Left ventricle myocardium inferior (tissue), 1 donor: ENCODE data around the gene EID3. TPM values are rescaled to one million over a fixed set of nuclear protein-coding genes. Genes with fewer than 3 reads are reported as not detected.

Experiments used
- DNase-seq: peaks from one replicate; pipeline ENCODE4 v3.0.0-alpha.2; 2020
- H3K27ac ChIP-seq: fragments of 200-600 bp; replicated peaks from 2 replicates; pipeline ENCODE4 v1.8.0; 2021
- H3K27me3 ChIP-seq: fragments of 200-600 bp; 2 replicates; pipeline ENCODE4 v1.8.0; 2021; ENCODE audit warnings: low read depth
- H3K36me3 ChIP-seq: fragments of 200-600 bp; 2 replicates; pipeline ENCODE4 v1.8.0; 2021
- H3K4me1 ChIP-seq: fragments of 200-600 bp; 2 replicates; pipeline ENCODE4 v1.8.0; 2021
- H3K4me3 ChIP-seq: fragments of 200-600 bp; 2 replicates; pipeline ENCODE4 v1.8.0; 2021; ENCODE audit warnings: mild to moderate bottlenecking, moderate library complexity
- H3K9me3 ChIP-seq: fragments of 200-600 bp; replicated peaks from 2 replicates; pipeline ENCODE4 v1.8.0; 2021
- intact Hi-C: fragments of 100-400 bp; cut with micrococcal nuclease; formaldehyde crosslinking; loops from one replicate; pipeline ENCODE4 v1.11.0; 2022
- total RNA-seq: library from RNA; stranded (reverse); fragmentation: NEBNext Ultra II Directional; extraction: Animal tissue kit (Norgen Biotek cat#: 25700); gene quantifications from one replicate; pipeline ENCODE4 v1.2.1, GENCODE V29; 2021
- TF ChIP-seq, protein P1 (sequence below): fragments of 200-600 bp; IDR thresholded peaks from 2 replicates; pipeline ENCODE4 v1.8.0; 2021; ENCODE audit warnings: antibody characterized with exemption, mild to moderate bottlenecking, borderline replicate concordance
- donor health status: DM: no; HTN: yes; CAD: no; lungs with severe emphysema.

Gene EID3
- total RNA-seq, 1 donor from 2014 or later: 0.60 TPM

DNA sequence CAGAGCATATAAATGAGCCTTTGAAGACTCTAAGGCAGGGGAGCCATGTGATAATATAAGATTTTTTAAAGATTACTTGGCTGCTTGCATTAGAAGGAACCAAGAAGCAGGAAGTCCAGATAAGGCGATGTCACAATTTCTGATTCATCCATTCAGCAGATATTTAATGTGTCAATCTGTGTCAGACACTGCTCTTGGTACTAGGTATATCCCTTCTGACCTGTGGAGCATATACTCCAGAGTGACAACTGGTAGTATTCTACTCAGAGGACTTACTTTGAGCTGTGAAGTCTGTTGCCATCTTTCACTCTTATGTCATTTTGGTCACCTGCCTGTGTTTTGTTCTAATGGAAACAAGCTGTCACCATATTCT is 10.7 kb downstream of the EID3 start:
- no peak for DNase-seq
- TF ChIP-seq, protein P1, sequence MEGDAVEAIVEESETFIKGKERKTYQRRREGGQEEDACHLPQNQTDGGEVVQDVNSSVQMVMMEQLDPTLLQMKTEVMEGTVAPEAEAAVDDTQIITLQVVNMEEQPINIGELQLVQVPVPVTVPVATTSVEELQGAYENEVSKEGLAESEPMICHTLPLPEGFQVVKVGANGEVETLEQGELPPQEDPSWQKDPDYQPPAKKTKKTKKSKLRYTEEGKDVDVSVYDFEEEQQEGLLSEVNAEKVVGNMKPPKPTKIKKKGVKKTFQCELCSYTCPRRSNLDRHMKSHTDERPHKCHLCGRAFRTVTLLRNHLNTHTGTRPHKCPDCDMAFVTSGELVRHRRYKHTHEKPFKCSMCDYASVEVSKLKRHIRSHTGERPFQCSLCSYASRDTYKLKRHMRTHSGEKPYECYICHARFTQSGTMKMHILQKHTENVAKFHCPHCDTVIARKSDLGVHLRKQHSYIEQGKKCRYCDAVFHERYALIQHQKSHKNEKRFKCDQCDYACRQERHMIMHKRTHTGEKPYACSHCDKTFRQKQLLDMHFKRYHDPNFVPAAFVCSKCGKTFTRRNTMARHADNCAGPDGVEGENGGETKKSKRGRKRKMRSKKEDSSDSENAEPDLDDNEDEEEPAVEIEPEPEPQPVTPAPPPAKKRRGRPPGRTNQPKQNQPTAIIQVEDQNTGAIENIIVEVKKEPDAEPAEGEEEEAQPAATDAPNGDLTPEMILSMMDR: no peak
- Histone ChIP-seq H3K27me3 (no peaks in the 10 kb centered on the region), H3K4me3 (no peak overlapping the region), H3K4me1 (peaks cover 11% of the 10 kb centered on the region), H3K36me3 (peaks cover 84% of the 10 kb centered on the region), H3K27ac (no peak overlapping the region), H3K9me3 (no peaks in the 10 kb centered on the region)
- intact Hi-C loops: no loop called here

DNA sequence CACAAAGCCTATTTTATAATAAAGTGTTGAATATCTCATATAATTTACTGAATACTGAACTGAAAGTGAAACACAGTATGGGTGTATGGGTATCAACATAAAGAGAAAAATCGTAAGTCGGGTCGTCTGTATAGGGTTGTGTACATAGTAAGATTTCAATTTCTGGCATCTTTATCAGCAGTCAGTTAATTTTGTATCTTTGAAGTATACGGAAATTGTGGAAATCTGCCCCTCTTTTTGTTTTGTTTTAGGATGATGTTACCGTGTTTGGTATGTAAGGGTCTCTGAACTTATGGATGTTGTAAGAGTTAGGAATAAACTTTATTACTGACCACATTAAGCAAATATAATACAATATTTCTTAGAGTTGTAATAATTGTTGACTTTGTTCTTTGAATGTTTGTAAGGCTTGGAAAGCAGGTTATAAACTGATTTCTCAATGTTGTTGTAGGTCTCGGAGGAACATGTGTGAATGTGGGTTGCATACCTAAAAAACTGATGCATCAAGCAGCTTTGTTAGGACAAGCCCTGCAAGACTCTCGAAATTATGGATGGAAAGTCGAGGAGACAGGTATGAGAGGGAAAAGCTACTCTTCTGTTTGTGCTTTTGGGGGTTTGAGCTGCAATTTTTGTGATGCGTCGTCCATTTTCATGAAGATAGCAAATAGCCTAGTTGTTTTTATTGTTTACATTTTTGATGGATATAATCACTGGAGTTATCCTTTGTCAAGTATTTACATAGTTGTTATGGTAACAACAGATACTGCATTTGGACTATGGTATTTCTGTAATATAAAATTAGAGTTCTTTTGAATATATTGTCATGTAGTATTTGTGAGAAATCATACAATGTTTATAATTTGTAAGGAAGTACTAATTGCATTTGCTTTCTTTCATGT is 12.0 kb downstream of the EID3 start:
- Histone ChIP-seq H3K36me3 (peaks cover 98% of the 10 kb centered on the region), H3K4me3 (no peak overlapping the region), H3K27ac (no peak overlapping the region), H3K27me3 (no peaks in the 10 kb centered on the region), H3K9me3 (no peaks in the 10 kb centered on the region), H3K4me1 (peaks cover 11% of the 10 kb centered on the region)
- DNase-seq: no peak
- TF ChIP-seq, protein P1: no peak
- intact Hi-C loops: no loop called here

DNA sequence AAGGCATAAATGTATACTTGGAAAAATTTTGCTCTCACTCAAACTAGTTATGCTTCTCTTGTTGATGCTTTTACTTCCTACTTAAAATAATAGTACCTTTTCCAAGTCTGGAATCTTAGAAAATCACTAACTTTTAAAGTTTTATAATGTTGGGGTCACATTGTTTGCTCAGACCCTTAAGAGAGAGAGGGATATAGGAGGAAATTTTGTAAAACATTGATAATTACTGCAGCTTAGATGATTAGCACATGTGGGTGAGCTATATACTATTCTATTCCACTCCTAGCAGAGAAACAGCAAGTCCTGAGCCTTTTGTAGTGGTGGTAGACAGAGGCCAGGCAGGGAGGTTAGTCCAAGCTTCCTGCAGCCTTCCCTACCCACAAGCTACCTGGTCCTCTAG is 13.4 kb downstream of the EID3 start:
- H3K27ac ChIP-seq: no peak overlapping the region
- no peak overlapping the region for H3K4me3 ChIP-seq
- H3K36me3 ChIP-seq: peaks cover 100% of the 10 kb centered on the region
- DNase-seq: no peak
- no peaks in the 10 kb centered on the region for H3K27me3 ChIP-seq
- peaks cover 4% of the 10 kb centered on the region for H3K4me1 ChIP-seq
- intact Hi-C loops: no loop called here
- TF ChIP-seq, protein P1: no peak
- H3K9me3 ChIP-seq: no peaks in the 10 kb centered on the region

DNA sequence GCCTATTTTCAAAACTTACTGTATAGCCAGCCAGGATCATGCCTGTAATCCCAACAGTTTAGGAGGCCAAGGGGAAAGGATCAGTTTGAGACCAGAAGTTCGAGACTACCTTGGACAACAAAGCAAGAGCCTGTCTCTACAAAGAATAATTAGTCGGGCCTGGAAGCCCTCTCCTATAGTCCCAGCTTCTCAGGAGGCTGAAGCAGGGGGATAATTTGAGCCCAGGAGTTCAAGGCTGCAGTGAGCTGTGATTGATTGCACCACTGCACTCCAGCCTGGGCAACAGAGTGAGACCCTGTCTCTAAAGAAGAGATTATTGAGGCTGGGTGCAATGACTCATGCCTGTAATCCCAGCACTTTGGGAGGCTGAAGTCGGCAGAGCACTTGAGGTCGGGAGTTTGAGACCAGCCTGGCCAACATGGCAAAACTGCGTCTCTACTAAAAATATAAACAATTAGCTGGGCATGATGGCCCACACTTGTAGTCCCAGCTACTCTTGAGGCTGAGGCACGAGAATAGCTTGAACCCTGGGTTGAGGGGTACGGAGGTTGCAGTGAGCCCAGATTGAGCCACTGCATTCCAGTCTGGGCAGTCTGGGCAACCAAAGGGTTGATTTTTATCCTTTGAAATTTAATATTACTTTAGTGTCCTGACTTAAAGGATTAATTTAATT is 14.1 kb downstream of the EID3 start:
- peaks cover 4% of the 10 kb centered on the region for H3K4me1 ChIP-seq
- no peak overlapping the region for H3K27ac ChIP-seq
- intact Hi-C loops: no loop called here
- H3K27me3 ChIP-seq: no peaks in the 10 kb centered on the region
- TF ChIP-seq, protein P1: no peak
- no peak overlapping the region for H3K4me3 ChIP-seq
- no peak for DNase-seq
- no peaks in the 10 kb centered on the region for H3K9me3 ChIP-seq
- H3K36me3 ChIP-seq: peaks cover 99% of the 10 kb centered on the region

DNA sequence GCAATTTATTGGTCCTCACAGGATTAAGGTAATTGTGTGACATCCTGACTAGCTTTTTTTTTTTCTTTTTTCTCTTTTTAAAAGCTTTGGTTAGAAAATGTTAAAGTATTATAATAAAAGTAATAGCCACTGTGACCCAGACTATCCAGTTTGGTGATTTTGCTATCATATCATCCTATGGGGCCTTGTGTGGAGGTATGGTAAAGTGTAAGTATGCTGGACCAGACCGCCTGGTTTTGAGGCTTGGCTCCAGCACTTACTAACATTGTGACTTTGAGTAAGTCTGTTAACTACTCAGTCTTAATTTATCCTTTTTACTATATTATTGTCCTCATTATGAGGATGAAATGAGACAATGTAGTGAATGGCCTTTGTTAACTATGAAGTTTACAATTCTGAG is 15.5 kb downstream of the EID3 start:
- H3K36me3 ChIP-seq: peaks cover 90% of the 10 kb centered on the region
- H3K27me3 ChIP-seq: no peaks in the 10 kb centered on the region
- intact Hi-C loops: no loop called here
- no peak overlapping the region for H3K27ac ChIP-seq
- no peak overlapping the region for H3K4me3 ChIP-seq
- H3K9me3 ChIP-seq: no peaks in the 10 kb centered on the region
- no peak for DNase-seq
- peaks cover 3% of the 10 kb centered on the region for H3K4me1 ChIP-seq
- TF ChIP-seq, protein P1: no peak
